HUES48 (cell line): Measurements from ENCODE around the gene LPAR1.

Source experiments
- H3K27ac ChIP-seq: one replicate; pipeline ENCODE4 v1.7.0; 2013; ENCODE audit warnings: low read depth, low read length, inconsistent platforms
- H3K27me3 ChIP-seq: 2 replicates; pipeline ENCODE4 v1.6.1; 2013; ENCODE audit warnings: mild to moderate bottlenecking, low read length; ENCODE audit not compliant: control insufficient read depth, insufficient read depth
- H3K36me3 ChIP-seq: 2 replicates; pipeline ENCODE4 v1.6.1; 2013; ENCODE audit warnings: low read length; ENCODE audit not compliant: control insufficient read depth, insufficient read depth
- H3K4me1 ChIP-seq: 2 replicates; pipeline ENCODE4 v1.6.1; 2013; ENCODE audit warnings: mild to moderate bottlenecking, low read length; ENCODE audit not compliant: control insufficient read depth, insufficient read depth
- H3K4me3 ChIP-seq: 2 replicates; pipeline ENCODE4 v1.5.1; 2013; ENCODE audit warnings: mild to moderate bottlenecking, low read depth, low read length
- H3K9ac ChIP-seq: 2 replicates; pipeline ENCODE4 v1.6.1; 2013; ENCODE audit warnings: mild to moderate bottlenecking, low read depth, low read length, moderate library complexity
- H3K9me3 ChIP-seq: 2 replicates; pipeline ENCODE4 v1.6.1; 2013; ENCODE audit warnings: low read length; ENCODE audit not compliant: control insufficient read depth, insufficient read depth

LPAR1 gene

DNA sequence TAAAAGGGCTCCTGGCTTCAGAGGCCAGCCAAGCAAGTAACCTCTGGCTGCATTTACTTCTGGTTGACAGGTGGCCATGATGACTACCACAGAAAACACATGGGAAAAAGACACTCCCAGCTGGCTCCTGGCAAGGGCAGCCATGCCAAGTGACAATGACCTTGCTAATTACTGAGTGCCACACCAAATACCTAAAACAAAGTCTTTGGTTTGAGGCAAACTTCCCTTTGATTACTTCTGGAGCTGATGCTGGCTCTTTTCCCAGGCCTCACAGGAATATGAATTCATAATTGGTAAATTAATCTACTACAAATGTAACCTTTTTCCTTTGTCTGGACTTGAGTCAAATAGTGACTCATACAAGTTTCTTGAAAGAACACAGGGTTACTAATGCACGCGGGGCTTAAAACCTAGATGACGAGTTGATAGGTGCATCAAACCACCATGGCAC is 61.0 kb downstream of the LPAR1 start:
- H3K27me3 ChIP-seq: no peaks in the 10 kb centered on the region
- H3K4me1 ChIP-seq: peaks cover 9% of the 10 kb centered on the region; the same call in 1 of the 2 replicates
- H3K36me3 ChIP-seq: no peaks in the 10 kb centered on the region
- no peaks in the 10 kb centered on the region for H3K9me3 ChIP-seq
- no peak overlapping the region for H3K9ac ChIP-seq
- H3K27ac ChIP-seq: no peak overlapping the region
- H3K4me3 ChIP-seq: no peak overlapping the region

DNA sequence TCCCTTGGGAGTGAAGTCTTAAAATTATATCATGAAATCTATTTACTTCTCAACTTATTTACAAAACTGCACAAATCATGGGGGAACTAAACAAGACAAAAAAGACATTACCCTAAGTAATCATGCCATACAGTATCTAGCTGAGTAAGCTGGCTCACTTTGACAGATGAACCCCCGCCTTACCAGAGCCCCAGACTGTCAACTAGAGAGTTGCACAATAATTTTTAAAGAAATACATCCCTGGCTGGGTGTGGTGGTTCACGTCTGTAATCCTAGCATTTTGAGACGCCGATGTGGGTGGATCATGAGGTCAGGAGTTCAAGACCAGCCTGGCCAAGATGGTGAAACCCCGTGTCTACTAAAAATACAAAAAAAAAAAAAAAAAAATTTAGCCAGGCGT is 62.3 kb downstream of the LPAR1 start:
- no peaks in the 10 kb centered on the region for H3K9me3 ChIP-seq
- no peaks in the 10 kb centered on the region for H3K36me3 ChIP-seq
- no peaks in the 10 kb centered on the region for H3K27me3 ChIP-seq
- peaks cover 9% of the 10 kb centered on the region; the same call in 1 of the 2 replicates for H3K4me1 ChIP-seq
- no peak overlapping the region for H3K27ac ChIP-seq
- no peak overlapping the region for H3K4me3 ChIP-seq
- no peak overlapping the region for H3K9ac ChIP-seq

DNA sequence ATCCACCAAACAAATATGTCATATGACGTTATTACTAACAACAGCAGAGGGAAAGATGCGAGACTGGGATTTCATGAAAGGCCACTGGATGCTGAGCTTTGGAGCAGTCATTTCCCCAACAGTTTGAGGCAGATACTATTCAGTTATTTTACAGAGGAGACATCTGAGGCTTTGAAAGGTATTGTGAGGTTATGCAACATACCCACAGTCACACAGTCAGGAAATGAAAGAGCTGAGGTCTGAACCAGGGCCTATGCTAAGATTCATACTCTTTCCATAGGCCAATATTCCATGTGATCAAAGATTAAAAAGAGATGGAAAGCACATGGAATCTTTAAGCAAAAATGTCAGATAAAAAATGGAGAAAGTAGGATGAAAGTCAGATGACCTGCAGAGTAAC is 63.0 kb downstream of the LPAR1 start:
- Histone ChIP-seq H3K36me3 (no peaks in the 10 kb centered on the region), H3K4me3 (no peak overlapping the region), H3K4me1 (peaks cover 9% of the 10 kb centered on the region; the same call in 1 of the 2 replicates), H3K9ac (no peak overlapping the region), H3K27ac (no peak overlapping the region), H3K9me3 (no peaks in the 10 kb centered on the region), H3K27me3 (no peaks in the 10 kb centered on the region)

DNA sequence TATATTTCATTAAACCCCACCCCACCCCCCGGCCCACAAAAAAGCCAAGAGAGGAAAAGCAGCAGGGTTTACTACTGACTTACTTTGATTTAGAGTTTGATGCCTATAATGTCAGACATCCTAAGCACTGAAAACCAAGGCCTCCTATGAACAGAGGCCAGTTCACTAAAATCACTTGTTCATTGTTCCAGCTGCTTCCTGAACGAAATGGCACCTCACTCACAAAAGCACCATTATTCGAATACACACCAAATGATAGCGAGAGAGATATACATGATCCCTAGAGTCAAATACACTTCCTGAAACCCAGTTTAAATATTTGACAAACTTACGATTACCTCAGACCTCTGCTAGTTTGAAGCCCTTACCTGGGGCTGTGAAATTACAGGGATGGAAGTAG is 66.6 kb downstream of the LPAR1 start:
- Histone ChIP-seq H3K27ac (no peak overlapping the region), H3K4me3 (no peak overlapping the region), H3K27me3 (no peaks in the 10 kb centered on the region), H3K9me3 (no peaks in the 10 kb centered on the region), H3K9ac (no peak overlapping the region), H3K4me1 (peaks cover 6% of the 10 kb centered on the region; the same call in 1 of the 2 replicates), H3K36me3 (no peaks in the 10 kb centered on the region)

DNA sequence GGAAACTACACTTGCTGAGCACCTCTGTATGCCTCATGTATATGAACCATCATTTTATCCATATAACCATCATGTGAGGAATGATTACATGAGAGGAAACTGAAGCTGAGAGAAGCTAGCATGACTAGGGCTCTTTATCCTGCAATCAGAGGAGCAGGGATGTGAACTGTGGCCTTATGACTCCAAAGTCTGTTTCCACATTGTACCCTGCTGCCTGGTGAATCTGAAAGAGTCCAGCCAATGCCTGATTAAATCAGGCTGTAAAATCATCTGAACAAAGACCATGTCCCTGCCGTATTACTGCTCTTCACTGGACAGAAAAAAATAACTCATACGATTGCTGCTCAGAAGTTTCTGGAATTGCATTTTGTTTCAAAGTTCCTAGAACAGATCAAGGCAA is 67.0 kb downstream of the LPAR1 start:
- Histone ChIP-seq H3K27me3 (no peaks in the 10 kb centered on the region), H3K9me3 (no peaks in the 10 kb centered on the region), H3K27ac (no peak overlapping the region), H3K9ac (no peak overlapping the region), H3K4me1 (peaks cover 6% of the 10 kb centered on the region; the same call in 1 of the 2 replicates), H3K4me3 (no peak overlapping the region), H3K36me3 (no peaks in the 10 kb centered on the region)

DNA sequence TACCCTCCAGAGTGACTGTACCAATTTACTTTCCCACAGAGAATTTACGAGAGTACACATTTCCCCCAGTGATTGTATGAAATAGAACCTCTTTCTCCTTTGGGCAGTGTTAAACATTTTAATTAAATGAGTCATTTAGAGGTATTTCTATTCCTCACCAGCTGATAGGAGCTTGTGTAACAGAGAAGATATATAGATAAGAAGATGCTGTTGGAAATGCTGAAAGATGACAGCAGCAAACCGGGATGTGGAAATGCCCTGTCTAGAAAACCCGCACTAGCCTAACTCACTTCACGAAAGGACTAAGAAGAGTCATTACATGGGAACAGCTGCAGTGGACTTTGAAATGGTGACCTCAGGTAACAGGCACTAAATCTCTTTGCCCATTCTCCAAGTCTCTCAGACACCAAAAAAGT is 68.3 kb downstream of the LPAR1 start:
- H3K27ac ChIP-seq: peak overlapping the region; percentile 51

DNA sequence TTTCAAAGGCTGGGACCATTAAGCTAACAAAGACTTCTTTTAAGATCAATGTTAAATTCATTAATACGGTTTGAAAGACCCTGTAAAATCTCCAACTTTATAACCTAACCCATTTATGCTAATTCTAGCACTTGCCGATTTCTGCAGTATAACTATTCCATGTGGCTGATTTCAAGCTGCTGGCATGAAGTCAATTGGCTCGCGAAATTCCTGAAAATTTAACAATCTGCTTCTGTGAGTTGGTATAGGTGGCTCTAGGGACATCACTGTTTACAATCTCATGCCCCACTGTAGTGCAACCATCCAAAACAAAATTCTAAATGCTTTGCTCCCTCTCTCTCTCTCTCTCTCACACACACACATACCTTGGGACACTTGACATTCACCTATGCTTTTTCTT is 70.2 kb downstream of the LPAR1 start:
- Histone ChIP-seq H3K27ac (no peak overlapping the region), H3K27me3 (no peaks in the 10 kb centered on the region), H3K4me1 (0 out of 2 replicates have a peak, but pooled peaks cover 6% of the 10 kb centered on the region), H3K36me3 (no peaks in the 10 kb centered on the region), H3K9ac (no peak overlapping the region), H3K4me3 (no peak overlapping the region), H3K9me3 (no peaks in the 10 kb centered on the region)

More for the DNA sequence above, 68.3 kb downstream of the LPAR1 start:
- Histone ChIP-seq H3K4me3 (no peak overlapping the region), H3K9ac (no peak overlapping the region), H3K36me3 (no peaks in the 10 kb centered on the region), H3K27me3 (no peaks in the 10 kb centered on the region), H3K9me3 (no peaks in the 10 kb centered on the region), H3K4me1 (peaks cover 6% of the 10 kb centered on the region; the same call in 1 of the 2 replicates)

DNA sequence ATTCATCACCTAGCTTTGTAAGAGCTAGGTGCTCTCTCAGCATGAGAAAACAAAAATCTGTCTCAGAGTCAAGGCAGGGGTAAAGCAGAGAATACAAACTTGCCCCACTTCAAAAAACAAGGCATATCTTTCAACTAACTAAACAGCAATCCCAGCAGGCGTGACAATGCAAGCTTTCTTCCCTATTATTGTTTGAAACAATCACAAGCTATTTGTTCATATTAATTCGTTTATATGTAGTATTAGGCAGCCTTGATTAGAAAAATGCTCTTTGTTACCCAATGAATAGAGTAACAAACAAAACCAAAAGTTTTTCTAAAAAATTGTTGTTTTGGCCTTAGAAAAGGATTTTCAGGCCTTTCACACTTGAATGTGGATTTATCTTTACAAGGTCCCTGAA is 71.1 kb downstream of the LPAR1 start:
- H3K27ac ChIP-seq: peak overlapping the region; percentile 33
- H3K27me3 ChIP-seq: no peaks in the 10 kb centered on the region
- H3K4me1 ChIP-seq: 0 out of 2 replicates have a peak, but pooled peaks cover 6% of the 10 kb centered on the region
- no peaks in the 10 kb centered on the region for H3K36me3 ChIP-seq
- H3K9me3 ChIP-seq: no peaks in the 10 kb centered on the region
- H3K9ac ChIP-seq: no peak overlapping the region
- H3K4me3 ChIP-seq: no peak overlapping the region

DNA sequence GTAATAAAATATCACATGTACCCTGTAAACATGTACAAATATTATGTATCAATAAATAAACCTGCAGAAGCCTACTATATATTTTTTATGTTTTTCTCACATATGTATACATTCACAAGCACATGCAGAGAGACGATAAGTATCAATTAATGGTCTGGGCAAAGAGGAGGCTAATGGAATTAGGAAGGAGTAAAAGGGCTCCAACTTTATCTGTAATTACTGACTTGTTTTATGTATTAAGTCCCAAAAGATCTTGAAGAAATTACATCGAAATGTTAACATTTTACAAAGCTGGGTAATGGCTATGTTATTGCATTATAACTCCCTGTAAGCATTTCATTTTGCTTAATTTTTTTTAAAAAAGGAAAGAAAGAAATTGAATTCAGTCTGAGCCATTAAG is 78.0 kb downstream of the LPAR1 start:
- no peak overlapping the region for H3K4me3 ChIP-seq
- H3K9me3 ChIP-seq: no peaks in the 10 kb centered on the region; the same call in 1 of the 2 replicates
- no peak overlapping the region for H3K9ac ChIP-seq
- H3K27ac ChIP-seq: no peak overlapping the region
- H3K4me1 ChIP-seq: peaks cover 5% of the 10 kb centered on the region; the same call in 1 of the 2 replicates
- no peaks in the 10 kb centered on the region for H3K36me3 ChIP-seq
- no peaks in the 10 kb centered on the region for H3K27me3 ChIP-seq

DNA sequence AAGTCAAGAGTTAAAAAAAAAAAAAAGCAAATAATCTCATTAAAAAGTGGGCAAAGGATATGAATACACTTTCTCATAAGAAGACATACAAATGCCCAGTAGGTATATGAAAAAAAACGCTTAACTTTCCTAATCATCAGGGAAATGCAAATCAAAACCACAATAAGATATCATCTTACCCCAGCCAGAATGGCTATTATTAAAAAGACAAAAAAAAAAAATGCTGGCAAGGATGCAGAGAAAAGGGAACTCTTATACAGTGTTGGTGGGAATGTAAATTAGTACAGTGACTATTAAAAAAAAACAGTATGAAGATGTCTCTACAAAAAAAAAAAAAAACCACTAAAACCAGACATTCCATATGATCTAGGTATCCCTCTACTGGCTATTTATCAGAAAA is 79.4 kb downstream of the LPAR1 start:
- no peak overlapping the region for H3K4me3 ChIP-seq
- H3K9me3 ChIP-seq: no peaks in the 10 kb centered on the region; the same call in 1 of the 2 replicates
- no peak overlapping the region for H3K27ac ChIP-seq
- H3K36me3 ChIP-seq: no peaks in the 10 kb centered on the region
- no peak overlapping the region for H3K9ac ChIP-seq
- H3K4me1 ChIP-seq: peaks cover 5% of the 10 kb centered on the region; the same call in 1 of the 2 replicates
- no peaks in the 10 kb centered on the region for H3K27me3 ChIP-seq

DNA sequence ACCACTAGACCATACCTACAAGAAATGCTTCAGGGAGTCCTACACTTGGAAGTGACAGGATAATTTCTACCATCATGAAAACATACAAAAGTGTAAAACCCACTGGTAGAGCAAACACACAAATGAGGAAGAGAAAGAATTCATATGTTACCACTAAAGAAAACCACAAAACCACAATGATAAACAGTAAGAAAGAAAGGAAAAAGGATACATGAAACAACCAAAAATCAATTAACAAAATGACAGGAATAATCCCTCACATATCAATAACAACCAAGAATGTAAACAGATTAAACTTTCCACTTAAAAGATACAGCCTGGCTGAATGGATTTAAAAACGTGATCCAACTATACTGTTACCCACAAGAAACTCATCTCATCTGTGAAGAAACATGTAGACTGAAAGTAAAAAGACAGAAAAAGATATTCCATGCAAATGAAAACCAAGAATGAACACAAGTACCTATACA is 83.4 kb downstream of the LPAR1 start:
- no peak overlapping the region for H3K9ac ChIP-seq
- no peaks in the 10 kb centered on the region for H3K27me3 ChIP-seq
- H3K36me3 ChIP-seq: no peaks in the 10 kb centered on the region
- H3K4me3 ChIP-seq: no peak overlapping the region
- no peaks in the 10 kb centered on the region; the same call in 1 of the 2 replicates for H3K9me3 ChIP-seq
- peaks cover 6% of the 10 kb centered on the region for H3K4me1 ChIP-seq
- no peak overlapping the region for H3K27ac ChIP-seq
